A673 (cell line): ENCODE measurements around the gene LSM14A. TPM values are rescaled to one million over a fixed set of nuclear protein-coding genes. Genes with fewer than 3 reads are reported as not detected.
A peak's percentile ranks its signal among the peaks of the same experiment; 100 is the strongest.

Experiments used
- BruUV-seq: library from RNA; stranded (reverse); fragments of 400-500 nt; replicated peaks from 2 replicates; lab custom pipeline; 2021; lab: Mats Ljungman, UMichigan
- CTCF ChIA-PET: fragments of 300-600 bp; sonication (Branson Sonifier 250); formaldehyde crosslinking; loops from one replicate; lab custom pipeline; 2022; ENCODE audit warnings: antibody characterized with exemption; lab: Charles Lee
- POLR2A ChIA-PET: fragments of 300-600 bp; sonication (Branson Sonifier 250); formaldehyde crosslinking; loops from one replicate; lab custom pipeline; 2022; ENCODE audit warnings: antibody characterized with exemption; ENCODE audit not compliant: low non-redundant PET; lab: Charles Lee
- DNase-seq: peaks from one replicate; pipeline ENCODE4 v3.0.0-alpha.2; 2015; ENCODE audit warnings: low spot score
- H3K27ac ChIP-seq: fragments of 200-600 bp; sonication (generic); 2 replicates; pipeline ENCODE4 v1.5.1; 2016; ENCODE audit warnings: mixed run types, low read depth, mild to moderate bottlenecking, mixed read lengths, antibody characterized with exemption, low read length; ENCODE audit not compliant: poor library complexity, severe bottlenecking
- H3K27me3 ChIP-seq: fragments of 200-600 bp; sonication (generic); replicated peaks from 2 replicates; pipeline ENCODE4 v1.6.1; 2017; ENCODE audit warnings: mixed run types, low read depth, mild to moderate bottlenecking, mixed read lengths, antibody characterized with exemption, low read length; ENCODE audit not compliant: insufficient read depth, poor library complexity
- H3K36me3 ChIP-seq: fragments of 200-600 bp; sonication (generic); 2 replicates; pipeline ENCODE4 v1.6.1; 2016; ENCODE audit warnings: mixed run types, mild to moderate bottlenecking, mixed read lengths, antibody characterized with exemption, low read length; ENCODE audit not compliant: insufficient read depth, poor library complexity, severe bottlenecking
- H3K4me1 ChIP-seq: fragments of 200-600 bp; sonication (generic); 2 replicates; pipeline ENCODE4 v1.6.1; 2017; ENCODE audit warnings: mixed run types, mild to moderate bottlenecking, mixed read lengths, antibody characterized with exemption, low read length; ENCODE audit not compliant: insufficient read depth, poor library complexity, severe bottlenecking
- H3K4me3 ChIP-seq: fragments of 200-600 bp; sonication (generic); 2 replicates; pipeline ENCODE4 v1.5.1; 2016; ENCODE audit warnings: low read depth, mixed run types, mild to moderate bottlenecking, mixed read lengths, low read length; ENCODE audit not compliant: poor library complexity, severe bottlenecking
- H3K9me3 ChIP-seq: fragments of 200-600 bp; sonication (generic); 2 replicates; pipeline ENCODE4 v1.6.1; 2016; ENCODE audit warnings: mixed run types, low read depth, mild to moderate bottlenecking, mixed read lengths, antibody characterized with exemption, low read length; ENCODE audit not compliant: poor library complexity, severe bottlenecking
- EZH2 ChIP-seq: fragments of 200-600 bp; sonication (generic); IDR thresholded peaks from 2 replicates; pipeline ENCODE4 v1.6.1; 2017; ENCODE audit warnings: borderline replicate concordance, low read depth, mild to moderate bottlenecking, mixed read lengths, antibody characterized with exemption, low read length; ENCODE audit not compliant: poor library complexity, severe bottlenecking
- intact Hi-C: fragments of 100-400 bp; cut with micrococcal nuclease; formaldehyde crosslinking; loops from one replicate; pipeline ENCODE4 v1.10.0; 2022; ENCODE audit not compliant: unreplicated experiment
- total RNA-seq: library from RNA; stranded (reverse); gene quantifications from 2 replicates; pipeline ENCODE4 v1.2.3, GENCODE V29; 2021
- TF ChIP-seq, protein P1 (sequence below): fragments of 300-800, 200-600 bp; sonication (generic); conservative IDR thresholded peaks from 2 replicates; pipeline ENCODE4 v1.5.1; 2017; ENCODE audit warnings: low read depth, mild to moderate bottlenecking, antibody characterized with exemption, low read length, moderate library complexity, mixed read lengths

LSM14A gene
- total RNA-seq, 1 experiment from 2014 or later: 137 TPM

DNA sequence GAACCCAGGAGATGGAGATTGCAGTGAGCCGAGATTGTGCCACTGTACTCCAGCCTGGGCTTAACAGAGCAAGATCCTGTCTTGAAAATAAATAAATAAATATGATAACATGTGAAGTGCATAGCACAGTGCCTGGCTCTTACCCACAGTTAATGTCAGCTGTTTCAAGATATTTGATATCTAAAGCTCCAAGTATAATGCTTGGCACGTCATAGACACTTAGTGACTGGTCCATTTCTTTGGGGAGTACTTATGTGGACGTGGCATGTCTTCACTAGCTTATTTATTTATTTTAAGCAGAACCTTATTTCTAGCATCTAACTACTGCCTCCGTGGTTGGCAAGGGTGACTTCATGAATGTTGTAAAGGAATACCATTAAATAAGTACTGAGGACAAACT, 100.8 kb downstream of the LSM14A start:
- Histone ChIP-seq H3K27me3 (no peaks in the 10 kb centered on the region), H3K4me1 (peaks cover 63% of the 10 kb centered on the region), H3K36me3 (no peaks in the 10 kb centered on the region), H3K9me3 (no peaks in the 10 kb centered on the region), H3K27ac (peak overlapping the region; percentile 27), H3K4me3 (no peak overlapping the region)
- no peak for TF ChIP-seq EZH2
- TF ChIP-seq, protein P1, sequence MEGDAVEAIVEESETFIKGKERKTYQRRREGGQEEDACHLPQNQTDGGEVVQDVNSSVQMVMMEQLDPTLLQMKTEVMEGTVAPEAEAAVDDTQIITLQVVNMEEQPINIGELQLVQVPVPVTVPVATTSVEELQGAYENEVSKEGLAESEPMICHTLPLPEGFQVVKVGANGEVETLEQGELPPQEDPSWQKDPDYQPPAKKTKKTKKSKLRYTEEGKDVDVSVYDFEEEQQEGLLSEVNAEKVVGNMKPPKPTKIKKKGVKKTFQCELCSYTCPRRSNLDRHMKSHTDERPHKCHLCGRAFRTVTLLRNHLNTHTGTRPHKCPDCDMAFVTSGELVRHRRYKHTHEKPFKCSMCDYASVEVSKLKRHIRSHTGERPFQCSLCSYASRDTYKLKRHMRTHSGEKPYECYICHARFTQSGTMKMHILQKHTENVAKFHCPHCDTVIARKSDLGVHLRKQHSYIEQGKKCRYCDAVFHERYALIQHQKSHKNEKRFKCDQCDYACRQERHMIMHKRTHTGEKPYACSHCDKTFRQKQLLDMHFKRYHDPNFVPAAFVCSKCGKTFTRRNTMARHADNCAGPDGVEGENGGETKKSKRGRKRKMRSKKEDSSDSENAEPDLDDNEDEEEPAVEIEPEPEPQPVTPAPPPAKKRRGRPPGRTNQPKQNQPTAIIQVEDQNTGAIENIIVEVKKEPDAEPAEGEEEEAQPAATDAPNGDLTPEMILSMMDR: no peak
- no TSS peak for BruUV-seq
- no peak for DNase-seq
- POLR2A ChIA-PET: no interaction called here
- intact Hi-C loops: no loop called here
- CTCF ChIA-PET: no interaction called here

DNA sequence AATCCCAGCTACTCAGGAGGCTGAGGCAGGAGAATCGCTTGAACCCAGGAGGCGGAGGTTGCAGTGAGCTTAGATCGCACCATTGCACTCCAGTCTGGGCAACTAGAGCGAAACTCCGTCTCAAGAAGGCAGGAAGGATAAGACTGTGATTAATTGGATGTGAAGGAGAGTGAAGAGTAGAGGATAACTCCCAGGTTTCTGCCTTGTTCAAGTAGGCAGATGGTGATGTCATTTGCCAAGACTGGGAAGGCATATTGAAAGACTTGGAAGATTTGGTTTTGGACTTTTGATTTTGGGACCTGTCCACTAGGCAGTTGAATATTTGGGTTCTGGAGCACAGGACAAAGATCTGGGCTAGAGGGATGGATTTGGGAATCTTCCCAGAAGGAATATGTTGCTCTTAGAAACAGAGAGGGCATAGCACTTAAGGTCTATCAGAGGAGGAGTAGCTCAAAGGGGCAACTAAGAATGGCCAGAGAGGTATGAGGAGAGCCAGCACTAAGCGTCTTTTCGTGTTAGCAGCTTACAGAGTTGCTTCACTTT, 102.1 kb downstream of the LSM14A start:
- H3K4me3 ChIP-seq: peak overlapping the region; percentile 4
- no peak for TF ChIP-seq EZH2
- TF ChIP-seq, protein P1: no peak
- ChIA-PET POLR2A (no interaction called here), CTCF (no interaction called here)
- peak overlapping the region; percentile 77 for H3K27ac ChIP-seq
- no peaks in the 10 kb centered on the region for H3K9me3 ChIP-seq
- H3K4me1 ChIP-seq: peaks cover 54% of the 10 kb centered on the region
- intact Hi-C loops: no loop called here
- no peaks in the 10 kb centered on the region for H3K27me3 ChIP-seq
- BruUV-seq: no TSS peak
- DNase-seq: peak; percentile 41
- H3K36me3 ChIP-seq: no peaks in the 10 kb centered on the region

DNA sequence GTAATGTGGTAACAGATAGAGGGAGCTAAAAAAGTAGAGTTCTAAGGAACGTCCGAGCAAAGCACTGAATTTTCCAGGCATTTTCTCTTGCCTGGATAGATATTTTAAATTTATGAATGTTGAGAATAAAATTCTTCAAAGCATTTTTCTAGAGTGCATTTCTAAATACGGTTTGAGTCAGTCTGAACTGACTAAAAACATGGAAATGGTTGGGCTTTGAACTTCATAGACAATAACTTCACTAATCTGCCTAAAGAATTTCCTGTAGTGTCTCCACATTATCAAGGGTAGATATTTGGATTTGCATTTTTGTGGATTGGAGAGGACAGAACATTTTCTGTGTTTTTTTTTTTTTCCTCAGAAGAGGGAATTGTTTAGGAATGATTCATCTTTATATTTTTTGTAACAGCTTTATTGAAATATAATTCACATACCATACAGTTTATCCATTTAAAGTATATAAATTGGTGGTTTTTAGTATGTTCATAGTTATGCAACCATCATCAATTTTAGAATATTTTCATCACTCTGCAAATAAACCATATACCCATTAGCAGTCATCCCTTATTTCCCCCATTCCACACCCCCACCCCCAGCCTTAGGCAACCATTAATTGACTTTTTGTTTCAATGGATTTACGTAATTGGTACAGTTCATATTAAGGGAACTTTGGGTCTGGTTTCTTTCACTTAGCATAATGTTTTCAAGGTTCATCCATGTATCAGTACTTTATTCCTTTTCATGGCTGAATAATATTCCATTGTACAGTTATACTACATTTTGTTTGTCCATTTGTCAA, 102.7 kb downstream of the LSM14A start:
- Histone ChIP-seq H3K4me1 (peaks cover 48% of the 10 kb centered on the region), H3K36me3 (no peaks in the 10 kb centered on the region), H3K27me3 (no peaks in the 10 kb centered on the region), H3K27ac (peak overlapping the region; percentile 77), H3K4me3 (peak overlapping the region; percentile 4), H3K9me3 (no peaks in the 10 kb centered on the region)
- TF ChIP-seq EZH2: no peak
- TF ChIP-seq, protein P1: peak; percentile 11; the same call in 1 of the 2 replicates
- POLR2A ChIA-PET: no interaction called here
- no TSS peak for BruUV-seq
- intact Hi-C loops: no loop called here
- CTCF ChIA-PET: no interaction called here
- peak; percentile 86 for DNase-seq
